ENCODE results near the gene ADRB2.

The ADRB2 gene

GRCh38 chr5:148853868-148854267 is 27.5 kb downstream of the ADRB2 start:
- CTCF ChIA-PET = interaction anchor here (1.1 kb wide), 1 partner anchor 8 kb away, joined by 5 read pairs; no protein-coding TSS in a partner anchor
- no peak for DNase-seq (ENCODE audit: extremely low spot score)
- POLR2A ChIA-PET = no interaction called here
- TF ChIP-seq ZNF384 (IDR thresholded peaks at IDR 0.05) = no peak
- TF ChIP-seq TARDBP (IDR thresholded peaks at IDR 0.05) = no peak
- no peak for TF ChIP-seq FOXK2 (IDR thresholded peaks at IDR 0.05)
- no peak for TF ChIP-seq ELF4 (IDR thresholded peaks at IDR 0.05)
- no peak for TF ChIP-seq L3MBTL2 (conservative IDR thresholded peaks at IDR 0.05)
- no peak for TF ChIP-seq HDGF (IDR thresholded peaks at IDR 0.05; ENCODE audit: borderline replicate concordance)
- no peak for TF ChIP-seq CTBP1 (IDR thresholded peaks at IDR 0.05; ENCODE audit: borderline replicate concordance)
- TF ChIP-seq PKNOX1 (IDR thresholded peaks at IDR 0.05) = no peak
- no peak for TF ChIP-seq ARNT (IDR thresholded peaks at IDR 0.05)
- TF ChIP-seq LEF1 (IDR thresholded peaks at IDR 0.05; ENCODE audit: borderline replicate concordance) = no peak
- no peak for TF ChIP-seq NFRKB (IDR thresholded peaks at IDR 0.05)
- TF ChIP-seq SUZ12 (IDR thresholded peaks at IDR 0.05) = no peak
- TF ChIP-seq BHLHE40 (IDR thresholded peaks at IDR 0.05; ENCODE audit: borderline replicate concordance) = no peak
- TF ChIP-seq FOXM1 (IDR thresholded peaks at IDR 0.05; ENCODE audit: borderline replicate concordance) = no peak

GRCh38 chr5:148855249-148856008 is 29.0 kb downstream of the ADRB2 start:
- no peak for TF ChIP-seq SUZ12 (IDR thresholded peaks at IDR 0.05)
- no peak for TF ChIP-seq PKNOX1 (IDR thresholded peaks at IDR 0.05)
- no peak for TF ChIP-seq SP1 (IDR thresholded peaks at IDR 0.05)
- ChIA-PET CTCF (no interaction called here), POLR2A (no interaction called here)
- no peak for DNase-seq (ENCODE audit: extremely low spot score)

GRCh38 chr5:148856009-148856367 is 29.6 kb downstream of the ADRB2 start:
- TF ChIP-seq SP1 (IDR thresholded peaks at IDR 0.05) (no peak), FOXK2 (IDR thresholded peaks at IDR 0.05) (no peak), LEF1 (IDR thresholded peaks at IDR 0.05; ENCODE audit: borderline replicate concordance) (no peak), SUZ12 (IDR thresholded peaks at IDR 0.05) (no peak), FOXM1 (IDR thresholded peaks at IDR 0.05; ENCODE audit: borderline replicate concordance) (no peak), HDGF (IDR thresholded peaks at IDR 0.05; ENCODE audit: borderline replicate concordance) (no peak), FOXA1 (IDR thresholded peaks at IDR 0.05) (no peak), ELF4 (IDR thresholded peaks at IDR 0.05) (no peak), L3MBTL2 (conservative IDR thresholded peaks at IDR 0.05) (no peak), PKNOX1 (IDR thresholded peaks at IDR 0.05) (no peak), CTBP1 (IDR thresholded peaks at IDR 0.05; ENCODE audit: borderline replicate concordance) (no peak), TARDBP (IDR thresholded peaks at IDR 0.05) (no peak), ZNF384 (IDR thresholded peaks at IDR 0.05) (no peak), BHLHE40 (IDR thresholded peaks at IDR 0.05; ENCODE audit: borderline replicate concordance) (no peak), NFRKB (IDR thresholded peaks at IDR 0.05) (no peak), ARNT (IDR thresholded peaks at IDR 0.05) (no peak)
- ChIA-PET POLR2A (no interaction called here), CTCF (no interaction called here)
- no peak for DNase-seq (ENCODE audit: extremely low spot score)

GRCh38 chr5:148856424-148856823 is 30.0 kb downstream of the ADRB2 start:
- ChIA-PET CTCF (no interaction called here), POLR2A (no interaction called here)

GRCh38 chr5:148857474-148857873 is 31.1 kb downstream of the ADRB2 start:
- CTCF ChIA-PET = no interaction called here
- no peak for DNase-seq (ENCODE audit: extremely low spot score)
- POLR2A ChIA-PET = no interaction called here
- TF ChIP-seq ELF4 (IDR thresholded peaks at IDR 0.05) (no peak), FOXA1 (IDR thresholded peaks at IDR 0.05) (no peak), ARNT (IDR thresholded peaks at IDR 0.05) (no peak), FOXK2 (IDR thresholded peaks at IDR 0.05) (no peak), TARDBP (IDR thresholded peaks at IDR 0.05) (no peak), PKNOX1 (IDR thresholded peaks at IDR 0.05) (no peak), FOXM1 (IDR thresholded peaks at IDR 0.05; ENCODE audit: borderline replicate concordance) (no peak), HDGF (IDR thresholded peaks at IDR 0.05; ENCODE audit: borderline replicate concordance) (no peak)

More at GRCh38 chr5:148856424-148856823, 30.0 kb downstream of the ADRB2 start:
- no peak for DNase-seq (ENCODE audit: extremely low spot score)
- TF ChIP-seq LEF1 (IDR thresholded peaks at IDR 0.05; ENCODE audit: borderline replicate concordance) (no peak), NFRKB (IDR thresholded peaks at IDR 0.05) (no peak), TARDBP (IDR thresholded peaks at IDR 0.05) (no peak), L3MBTL2 (conservative IDR thresholded peaks at IDR 0.05) (no peak), BHLHE40 (IDR thresholded peaks at IDR 0.05; ENCODE audit: borderline replicate concordance) (no peak), ELF4 (IDR thresholded peaks at IDR 0.05) (no peak), ZNF384 (IDR thresholded peaks at IDR 0.05) (no peak), SUZ12 (IDR thresholded peaks at IDR 0.05) (no peak), SP1 (IDR thresholded peaks at IDR 0.05) (no peak), FOXK2 (IDR thresholded peaks at IDR 0.05) (no peak), CTBP1 (IDR thresholded peaks at IDR 0.05; ENCODE audit: borderline replicate concordance) (no peak), HDGF (IDR thresholded peaks at IDR 0.05; ENCODE audit: borderline replicate concordance) (no peak), FOXM1 (IDR thresholded peaks at IDR 0.05; ENCODE audit: borderline replicate concordance) (no peak), PKNOX1 (IDR thresholded peaks at IDR 0.05) (no peak)
